ENCODE data around the gene DNAAF2. TPM values are rescaled to one million over a fixed set of nuclear protein-coding genes. Genes with fewer than 3 reads are reported as not detected.

DNAAF2 gene
- total and polyA plus RNA-seq, 4 donors, result 4.2 to 8.2 (median 5.3) TPM

GRCh38 chr14:49612671-49613070 is 22.4 kb downstream of the DNAAF2 start:
- H3K27me3 ChIP-seq (ENCODE audit: control insufficient read depth in 4 of 4, insufficient read depth in 4 of 4, low read length in 3 of 4), result no peaks in the 10 kb centered on the region
- DNase-seq (ENCODE audit: low spot score), result no peak
- H3K27ac ChIP-seq (ENCODE audit: low read depth in 1 of 2, low read length in 2 of 2), result no peak overlapping the region
- TF ChIP-seq RXRA (IDR thresholded peaks at IDR 0.05) (no peak), TAF1 (conservative IDR thresholded peaks at IDR 0.05) (no peak), FOXA2 (IDR thresholded peaks at IDR 0.05) (no peak), ZBTB33 (IDR thresholded peaks at IDR 0.05) (no peak), ATF3 (IDR thresholded peaks at IDR 0.05) (no peak), RAD21 (IDR thresholded peaks at IDR 0.05) (no peak), EGR1 (IDR thresholded peaks at IDR 0.05; ENCODE audit: low read depth in 2 of 2) (no peak), HNF4G (IDR thresholded peaks at IDR 0.05) (no peak), CTCF (IDR thresholded peaks at IDR 0.05; ENCODE audit: low read depth, low read length, missing input control) (no peak), YY1 (IDR thresholded peaks at IDR 0.05) (no peak), HNF4A (conservative IDR thresholded peaks at IDR 0.05) (no peak), MAX (IDR thresholded peaks at IDR 0.05) (no peak), SP1 (IDR thresholded peaks at IDR 0.05) (no peak), GABPA (IDR thresholded peaks at IDR 0.05 in 1 of 2, conservative IDR thresholded peaks at IDR 0.05 in 1 of 2) (no peak), JUND (IDR thresholded peaks at IDR 0.05) (no peak), NR2F2 (IDR thresholded peaks at IDR 0.05) (no peak), FOXA1 (IDR thresholded peaks at IDR 0.05) (no peak)
- TF ChIP-seq, protein P1, sequence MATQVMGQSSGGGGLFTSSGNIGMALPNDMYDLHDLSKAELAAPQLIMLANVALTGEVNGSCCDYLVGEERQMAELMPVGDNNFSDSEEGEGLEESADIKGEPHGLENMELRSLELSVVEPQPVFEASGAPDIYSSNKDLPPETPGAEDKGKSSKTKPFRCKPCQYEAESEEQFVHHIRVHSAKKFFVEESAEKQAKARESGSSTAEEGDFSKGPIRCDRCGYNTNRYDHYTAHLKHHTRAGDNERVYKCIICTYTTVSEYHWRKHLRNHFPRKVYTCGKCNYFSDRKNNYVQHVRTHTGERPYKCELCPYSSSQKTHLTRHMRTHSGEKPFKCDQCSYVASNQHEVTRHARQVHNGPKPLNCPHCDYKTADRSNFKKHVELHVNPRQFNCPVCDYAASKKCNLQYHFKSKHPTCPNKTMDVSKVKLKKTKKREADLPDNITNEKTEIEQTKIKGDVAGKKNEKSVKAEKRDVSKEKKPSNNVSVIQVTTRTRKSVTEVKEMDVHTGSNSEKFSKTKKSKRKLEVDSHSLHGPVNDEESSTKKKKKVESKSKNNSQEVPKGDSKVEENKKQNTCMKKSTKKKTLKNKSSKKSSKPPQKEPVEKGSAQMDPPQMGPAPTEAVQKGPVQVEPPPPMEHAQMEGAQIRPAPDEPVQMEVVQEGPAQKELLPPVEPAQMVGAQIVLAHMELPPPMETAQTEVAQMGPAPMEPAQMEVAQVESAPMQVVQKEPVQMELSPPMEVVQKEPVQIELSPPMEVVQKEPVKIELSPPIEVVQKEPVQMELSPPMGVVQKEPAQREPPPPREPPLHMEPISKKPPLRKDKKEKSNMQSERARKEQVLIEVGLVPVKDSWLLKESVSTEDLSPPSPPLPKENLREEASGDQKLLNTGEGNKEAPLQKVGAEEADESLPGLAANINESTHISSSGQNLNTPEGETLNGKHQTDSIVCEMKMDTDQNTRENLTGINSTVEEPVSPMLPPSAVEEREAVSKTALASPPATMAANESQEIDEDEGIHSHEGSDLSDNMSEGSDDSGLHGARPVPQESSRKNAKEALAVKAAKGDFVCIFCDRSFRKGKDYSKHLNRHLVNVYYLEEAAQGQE (IDR thresholded peaks at IDR 0.05), result no peak
- no peak overlapping the region for H3K4me3 ChIP-seq (ENCODE audit: low read depth in 1 of 3, low read length in 3 of 3)
- H3K4me1 ChIP-seq (ENCODE audit: control insufficient read depth in 4 of 4, insufficient read depth in 4 of 4, low read length in 3 of 4), result peaks cover 0 to 6% (median 1%) of the 10 kb centered on the region in 4 donors
- no peaks in the 10 kb centered on the region for H3K9me3 ChIP-seq (ENCODE audit: control insufficient read depth in 4 of 4, low read length in 3 of 4)
- H3K9ac ChIP-seq (ENCODE audit: low read depth in 1 of 2, low read length in 2 of 2), result no peak overlapping the region
- no peaks in the 10 kb centered on the region for H3K36me3 ChIP-seq (ENCODE audit: control insufficient read depth in 4 of 4, insufficient read depth in 3 of 4, low read depth in 1 of 4, low read length in 3 of 4)
- WGBS, result 93% methylated on average over 8 of the region's 8 CpGs

Data from liver (tissue), 9 donors.